ENCODE data around the gene MAGEA4. TPM values are rescaled to one million over a fixed set of nuclear protein-coding genes. Genes with fewer than 3 reads are reported as not detected.
"Not testable (repeated sequence)": the region's sequence is repeated elsewhere in the genome, so short reads cannot be mapped to it uniquely, and the experiment has no call there.

Gene MAGEA4
- total RNA-seq, 4 donors from 2014 or later = 0.27 TPM; not detected in 3

DNA sequence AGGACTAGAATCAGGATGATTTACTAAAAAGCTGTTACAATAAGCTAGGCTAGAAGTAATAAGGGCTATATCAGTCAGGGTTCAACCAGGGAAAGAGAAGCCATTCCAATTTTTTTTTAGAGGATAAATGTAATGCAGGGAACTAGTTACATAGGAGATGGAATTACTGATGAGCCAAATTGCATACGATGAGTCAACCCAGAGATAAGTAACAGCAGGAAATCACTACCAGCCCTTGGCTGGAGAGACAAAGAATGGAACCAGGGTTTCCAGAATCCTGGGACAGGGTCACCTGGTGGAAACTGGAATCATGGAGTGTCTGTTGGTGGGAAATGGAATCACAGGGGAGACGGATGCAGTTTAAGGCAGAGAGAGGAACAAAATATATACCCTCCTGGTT, 13.1 kb upstream of the MAGEA4 start:
- WGBS, 2 donors = 88 to 92% methylated on average over 2 of the region's 2 CpGs
- intact Hi-C loops (cut with DNase I) = no loop called here
- no peak for TF ChIP-seq POLR2A (IDR thresholded peaks at IDR 0.05)
- TF ChIP-seq, protein P1, sequence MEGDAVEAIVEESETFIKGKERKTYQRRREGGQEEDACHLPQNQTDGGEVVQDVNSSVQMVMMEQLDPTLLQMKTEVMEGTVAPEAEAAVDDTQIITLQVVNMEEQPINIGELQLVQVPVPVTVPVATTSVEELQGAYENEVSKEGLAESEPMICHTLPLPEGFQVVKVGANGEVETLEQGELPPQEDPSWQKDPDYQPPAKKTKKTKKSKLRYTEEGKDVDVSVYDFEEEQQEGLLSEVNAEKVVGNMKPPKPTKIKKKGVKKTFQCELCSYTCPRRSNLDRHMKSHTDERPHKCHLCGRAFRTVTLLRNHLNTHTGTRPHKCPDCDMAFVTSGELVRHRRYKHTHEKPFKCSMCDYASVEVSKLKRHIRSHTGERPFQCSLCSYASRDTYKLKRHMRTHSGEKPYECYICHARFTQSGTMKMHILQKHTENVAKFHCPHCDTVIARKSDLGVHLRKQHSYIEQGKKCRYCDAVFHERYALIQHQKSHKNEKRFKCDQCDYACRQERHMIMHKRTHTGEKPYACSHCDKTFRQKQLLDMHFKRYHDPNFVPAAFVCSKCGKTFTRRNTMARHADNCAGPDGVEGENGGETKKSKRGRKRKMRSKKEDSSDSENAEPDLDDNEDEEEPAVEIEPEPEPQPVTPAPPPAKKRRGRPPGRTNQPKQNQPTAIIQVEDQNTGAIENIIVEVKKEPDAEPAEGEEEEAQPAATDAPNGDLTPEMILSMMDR (IDR thresholded peaks at IDR 0.05) = no peak
- DNase-seq = no peak
- no peak overlapping the region for H3K27ac ChIP-seq
- no peaks in the 10 kb centered on the region for H3K36me3 ChIP-seq
- H3K9me3 ChIP-seq = no peaks in the 10 kb centered on the region
- no peaks in the 10 kb centered on the region for H3K27me3 ChIP-seq
- no peaks in the 10 kb centered on the region for H3K4me1 ChIP-seq
- no peak overlapping the region for H3K4me3 ChIP-seq (replicated peaks in 1 of 3)

DNA sequence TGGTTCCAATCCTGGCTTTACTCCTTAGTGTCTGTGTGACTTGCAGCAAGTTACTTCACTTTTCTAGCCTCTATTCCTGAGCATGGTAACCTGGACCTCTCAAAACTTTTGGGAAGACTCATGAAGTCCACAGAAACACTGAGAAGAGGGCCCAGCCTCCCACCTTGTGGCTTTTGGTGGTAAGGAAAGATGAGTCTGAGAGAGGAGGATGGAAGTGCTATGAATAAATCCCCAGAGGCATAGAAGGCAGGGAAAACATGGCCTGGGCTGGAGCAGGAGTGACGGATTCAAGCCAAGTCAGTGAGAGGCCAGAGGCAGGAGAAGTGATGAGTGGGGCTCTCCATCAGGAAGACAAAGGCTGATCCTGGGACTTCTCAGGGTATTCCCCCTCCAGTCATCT, 10.9 kb upstream of the MAGEA4 start:
- no peaks in the 10 kb centered on the region for H3K4me1 ChIP-seq
- 70 to 100% methylated on average over 1 of the region's 1 CpG for WGBS, 2 donors
- H3K4me3 ChIP-seq (replicated peaks in 1 of 3) = no peak overlapping the region
- H3K36me3 ChIP-seq = no peaks in the 10 kb centered on the region
- no peaks in the 10 kb centered on the region for H3K9me3 ChIP-seq
- no peak for TF ChIP-seq POLR2A (IDR thresholded peaks at IDR 0.05)
- TF ChIP-seq, protein P1 (IDR thresholded peaks at IDR 0.05) = no peak
- H3K27ac ChIP-seq = no peak overlapping the region
- no peak for DNase-seq
- no peaks in the 10 kb centered on the region for H3K27me3 ChIP-seq
- intact Hi-C loops (cut with DNase I) = no loop called here

- TF ChIP-seq, protein P1 (IDR thresholded peaks at IDR 0.05) = no peak
- no peak for TF ChIP-seq POLR2A (IDR thresholded peaks at IDR 0.05)
- intact Hi-C loops (cut with DNase I) = no loop called here
- no peak overlapping the region for H3K27ac ChIP-seq
- no peaks in the 10 kb centered on the region for H3K9me3 ChIP-seq
- H3K4me1 ChIP-seq = no peaks in the 10 kb centered on the region
- peak in 1 of 2 donors; percentile 6 for DNase-seq
- no peaks in the 10 kb centered on the region for H3K27me3 ChIP-seq
- WGBS, 2 donors = 57 to 59% methylated on average over 4 to 5 of the region's 6 CpGs
- no peaks in the 10 kb centered on the region for H3K36me3 ChIP-seq
- no peak overlapping the region for H3K4me3 ChIP-seq (replicated peaks in 1 of 3)
These were observed 9.7 kb upstream of the MAGEA4 start for GRCh38 chrX:151902813-151903591.

GRCh38 chrX:151904989-151905388, 7.7 kb upstream of the MAGEA4 start:
- Histone ChIP-seq H3K4me1 (no peaks in the 10 kb centered on the region), H3K27ac (no peak overlapping the region), H3K27me3 (no peaks in the 10 kb centered on the region), H3K4me3 (replicated peaks in 1 of 3) (no peak overlapping the region), H3K9me3 (no peaks in the 10 kb centered on the region), H3K36me3 (no peaks in the 10 kb centered on the region)
- TF ChIP-seq, protein P1 (IDR thresholded peaks at IDR 0.05) = no peak
- no peak for TF ChIP-seq POLR2A (IDR thresholded peaks at IDR 0.05)
- WGBS, 2 donors = 90 to 93% methylated on average over 9 to 12 of the region's 12 CpGs
- no peak for DNase-seq
- intact Hi-C loops (cut with DNase I) = no loop called here

GRCh38 chrX:151912221-151912620, 468 bp upstream of the MAGEA4 start:
- 86% methylated on average over 1 of the region's 11 CpGs; no CpG with 5 or more reads in 1 of the 2 donors for WGBS, 2 donors
- no peaks in the 10 kb centered on the region for H3K27me3 ChIP-seq
- no peaks in the 10 kb centered on the region for H3K9me3 ChIP-seq
- H3K27ac ChIP-seq = no peak overlapping the region
- TF ChIP-seq, protein P1 (IDR thresholded peaks at IDR 0.05) = no peak
- TF ChIP-seq POLR2A (IDR thresholded peaks at IDR 0.05) = no peak
- DNase-seq = no peak
- intact Hi-C loops (cut with DNase I) = no loop called here
- no peaks in the 10 kb centered on the region for H3K36me3 ChIP-seq
- H3K4me1 ChIP-seq = no peaks in the 10 kb centered on the region
- no peak overlapping the region for H3K4me3 ChIP-seq (replicated peaks in 1 of 3)

GRCh38 chrX:151918736-151919135, 6.0 kb downstream of the MAGEA4 start:
- H3K4me3 ChIP-seq (replicated peaks in 1 of 3); intact Hi-C loops (cut with DNase I); H3K27me3 ChIP-seq; H3K4me1 ChIP-seq; DNase-seq; H3K27ac ChIP-seq; H3K9me3 ChIP-seq; H3K36me3 ChIP-seq: not testable (repeated sequence)
- 100% methylated on average over 4 of the region's 18 CpGs; no CpG with 5 or more reads in 1 of the 2 donors for WGBS, 2 donors
